Stimulated activated effector memory CD8-positive, alpha-beta T cell treated with anti-CD3 and anti-CD28 coated beads, Interleukin-12 subunit alpha, Interleukin-12 subunit beta, amount 100 ng/mL, for 72 hours (primary cell): Measurements from ENCODE around the gene NUDT22.
A peak's percentile ranks its signal among the peaks of the same experiment; 100 is the strongest.

Experiments used
- ATAC-seq: fragments of 150-1000 bp; cut with Tn5 transposase; 2 replicates; pipeline ENCODE4 v1.10.0; 2021
- DNase-seq, 2 donors: peaks; one replicate each; pipeline ENCODE4 v3.0.0; 2021 to 2022; ENCODE audit warnings: low spot score in 2 of 2
- H3K27ac Mint-ChIP-seq: one replicate; pipeline ENCODE4 v1.8.0; 2022; ENCODE audit warnings: mild to moderate bottlenecking, mixed read lengths
- H3K36me3 Mint-ChIP-seq: one replicate; pipeline ENCODE4 v1.8.0; 2022; ENCODE audit warnings: mild to moderate bottlenecking, mixed read lengths
- H3K4me1 Mint-ChIP-seq: one replicate; pipeline ENCODE4 v1.8.0; 2022; ENCODE audit warnings: mixed read lengths
- H3K4me3 Mint-ChIP-seq: one replicate; pipeline ENCODE4 v1.8.0; 2022; ENCODE audit warnings: mild to moderate bottlenecking, mixed read lengths
- H3K9me3 Mint-ChIP-seq: one replicate; pipeline ENCODE4 v1.8.0; 2022; ENCODE audit warnings: mixed read lengths

The NUDT22 gene

GRCh38 chr11:64262271-64263002 lies 36.4 kb downstream of the NUDT22 start:
- Mint-ChIP-seq H3K4me3 (no peak overlapping the region), H3K36me3 (peaks cover 45% of the 10 kb centered on the region), H3K27ac (peak overlapping the region; percentile 23), H3K9me3 (no peaks in the 10 kb centered on the region), H3K4me1 (peaks cover 23% of the 10 kb centered on the region)
- ATAC-seq (no peak), DNase-seq (no peak)

- Mint-ChIP-seq H3K36me3 (peaks cover 45% of the 10 kb centered on the region), H3K27ac (peak overlapping the region; percentile 23), H3K4me1 (peaks cover 31% of the 10 kb centered on the region), H3K9me3 (no peaks in the 10 kb centered on the region), H3K4me3 (no peak overlapping the region)
- ATAC-seq: no peak
- DNase-seq: no peak
Observed at GRCh38 chr11:64263021-64263946, 37.2 kb downstream of the NUDT22 start.

- H3K27ac Mint-ChIP-seq: peak overlapping the region; percentile 60
- H3K4me1 Mint-ChIP-seq: peaks cover 38% of the 10 kb centered on the region
- no peaks in the 10 kb centered on the region for H3K9me3 Mint-ChIP-seq
- no peak overlapping the region for H3K4me3 Mint-ChIP-seq
- DNase-seq: no peak
- no peak for ATAC-seq
- peaks cover 51% of the 10 kb centered on the region for H3K36me3 Mint-ChIP-seq
Observed at GRCh38 chr11:64263947-64264317, 37.9 kb downstream of the NUDT22 start.

GRCh38 chr11:64264371-64264852 lies 38.3 kb downstream of the NUDT22 start:
- no peak overlapping the region for H3K4me3 Mint-ChIP-seq
- H3K4me1 Mint-ChIP-seq: peaks cover 38% of the 10 kb centered on the region
- H3K27ac Mint-ChIP-seq: peak overlapping the region; percentile 60

GRCh38 chr11:64265176-64266160 lies 39.4 kb downstream of the NUDT22 start:
- DNase-seq (no peak), ATAC-seq (no peak)
- peaks cover 51% of the 10 kb centered on the region for H3K36me3 Mint-ChIP-seq
- H3K4me1 Mint-ChIP-seq: peaks cover 32% of the 10 kb centered on the region
- H3K4me3 Mint-ChIP-seq: no peak overlapping the region
- H3K27ac Mint-ChIP-seq: no peak overlapping the region
- no peaks in the 10 kb centered on the region for H3K9me3 Mint-ChIP-seq

More at GRCh38 chr11:64264371-64264852, 38.3 kb downstream of the NUDT22 start:
- ATAC-seq (no peak), DNase-seq (no peak)
- H3K9me3 Mint-ChIP-seq: no peaks in the 10 kb centered on the region
- peaks cover 51% of the 10 kb centered on the region for H3K36me3 Mint-ChIP-seq

- Mint-ChIP-seq H3K36me3 (peaks cover 53% of the 10 kb centered on the region), H3K9me3 (no peaks in the 10 kb centered on the region), H3K4me1 (peaks cover 32% of the 10 kb centered on the region), H3K4me3 (no peak overlapping the region), H3K27ac (peak overlapping the region; percentile 99)
- DNase-seq (no peak), ATAC-seq (no peak)
Observed at GRCh38 chr11:64266339-64266738, 40.3 kb downstream of the NUDT22 start.

- H3K4me1 Mint-ChIP-seq: peaks cover 32% of the 10 kb centered on the region
- H3K36me3 Mint-ChIP-seq: peaks cover 60% of the 10 kb centered on the region
- no peaks in the 10 kb centered on the region for H3K9me3 Mint-ChIP-seq
- peak overlapping the region; percentile 99 for H3K27ac Mint-ChIP-seq
- ATAC-seq: no peak
- peak overlapping the region; percentile 99 for H3K4me3 Mint-ChIP-seq
- no peak for DNase-seq
Observed at GRCh38 chr11:64267207-64267945, 41.3 kb downstream of the NUDT22 start.

- Mint-ChIP-seq H3K4me3 (peak overlapping the region; percentile 99), H3K36me3 (peaks cover 54% of the 10 kb centered on the region), H3K27ac (peak overlapping the region; percentile 99), H3K9me3 (no peaks in the 10 kb centered on the region), H3K4me1 (peaks cover 26% of the 10 kb centered on the region)
- DNase-seq (no peak), ATAC-seq (no peak)
Observed at GRCh38 chr11:64268025-64268892, 42.2 kb downstream of the NUDT22 start.

- ATAC-seq (peak; percentile 22), DNase-seq (peak in 1 of 2 donors; percentile 81)
- Mint-ChIP-seq H3K27ac (peak overlapping the region; percentile 99), H3K4me3 (peak overlapping the region; percentile 99), H3K36me3 (peaks cover 53% of the 10 kb centered on the region), H3K9me3 (no peaks in the 10 kb centered on the region), H3K4me1 (peaks cover 25% of the 10 kb centered on the region)
Observed at GRCh38 chr11:64268893-64269539, 42.9 kb downstream of the NUDT22 start.

- peak overlapping the region; percentile 99 for H3K27ac Mint-ChIP-seq
- peaks cover 25% of the 10 kb centered on the region for H3K4me1 Mint-ChIP-seq
- DNase-seq (peak; percentile 95 to 99), ATAC-seq (peak; percentile 84)
- peaks cover 53% of the 10 kb centered on the region for H3K36me3 Mint-ChIP-seq
- H3K9me3 Mint-ChIP-seq: no peaks in the 10 kb centered on the region
- peak overlapping the region; percentile 99 for H3K4me3 Mint-ChIP-seq
Observed at GRCh38 chr11:64269540-64270220, 43.6 kb downstream of the NUDT22 start.

GRCh38 chr11:64275031-64275800 lies 49.1 kb downstream of the NUDT22 start:
- Mint-ChIP-seq H3K4me3 (no peak overlapping the region), H3K27ac (peak overlapping the region; percentile 74), H3K36me3 (peaks cover 31% of the 10 kb centered on the region), H3K4me1 (peaks cover 11% of the 10 kb centered on the region), H3K9me3 (no peaks in the 10 kb centered on the region)
- ATAC-seq: no peak
- DNase-seq: no peak

GRCh38 chr11:64275841-64276240 lies 49.8 kb downstream of the NUDT22 start:
- H3K27ac Mint-ChIP-seq: no peak overlapping the region
- no peak overlapping the region for H3K4me3 Mint-ChIP-seq
- DNase-seq (no peak), ATAC-seq (no peak)
- no peaks in the 10 kb centered on the region for H3K9me3 Mint-ChIP-seq
- H3K4me1 Mint-ChIP-seq: peaks cover 7% of the 10 kb centered on the region
- H3K36me3 Mint-ChIP-seq: peaks cover 27% of the 10 kb centered on the region
